ENCODE measurements around the gene CRYAA. TPM values are rescaled to one million over a fixed set of nuclear protein-coding genes. Genes with fewer than 3 reads are reported as not detected.

Gene CRYAA
- total and polyA plus RNA-seq, 2 experiments from 2014 or later = not detected

DNA sequence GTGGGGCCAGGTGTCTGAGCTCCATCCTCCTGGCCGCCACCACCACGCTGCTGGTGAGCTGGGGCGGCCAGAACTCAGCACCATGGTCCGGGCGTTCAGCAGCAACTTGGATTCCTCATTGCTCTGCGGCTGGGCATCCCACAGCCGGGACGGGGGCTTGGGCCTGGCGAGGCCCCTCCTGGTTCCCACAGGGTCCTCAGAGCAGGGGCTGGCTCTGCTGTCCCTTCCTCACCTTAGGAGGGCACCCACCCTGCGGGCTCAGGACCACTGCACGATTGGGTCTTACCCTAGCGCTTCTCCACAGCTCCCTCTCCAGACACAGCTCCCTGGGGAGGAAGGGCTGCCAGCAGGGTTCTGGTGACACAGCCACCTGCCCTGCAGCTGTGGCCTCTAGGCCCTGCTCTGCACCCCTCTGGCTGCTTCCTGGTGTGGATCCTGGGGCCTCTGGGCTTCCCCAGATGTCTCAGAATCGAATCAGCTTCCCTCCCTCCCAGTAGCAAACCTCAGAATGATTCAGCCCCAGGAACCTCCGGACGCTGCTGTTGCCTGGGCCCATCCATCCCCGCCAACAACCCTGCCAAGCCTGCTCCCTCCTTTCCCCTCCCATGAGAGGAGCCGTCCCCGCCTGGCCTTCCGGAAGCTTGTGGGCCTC is 25.0 kb downstream of the CRYAA start:
- Histone ChIP-seq H3K4me3 (no peak overlapping the region), H3K9me3 (ENCODE audit: low read depth) (no peaks in the 10 kb centered on the region), H3K36me3 (no peaks in the 10 kb centered on the region), H3K27ac (no peak overlapping the region), H3K27me3 (no peaks in the 10 kb centered on the region), H3K4me1 (ENCODE audit: low read depth) (peaks cover 15% of the 10 kb centered on the region)
- DNase-seq (ENCODE audit: low read depth in 1 of 2, low spot score in 1 of 2) = peak in 1 of 2 donors; percentile 90
- TF ChIP-seq, protein P1, sequence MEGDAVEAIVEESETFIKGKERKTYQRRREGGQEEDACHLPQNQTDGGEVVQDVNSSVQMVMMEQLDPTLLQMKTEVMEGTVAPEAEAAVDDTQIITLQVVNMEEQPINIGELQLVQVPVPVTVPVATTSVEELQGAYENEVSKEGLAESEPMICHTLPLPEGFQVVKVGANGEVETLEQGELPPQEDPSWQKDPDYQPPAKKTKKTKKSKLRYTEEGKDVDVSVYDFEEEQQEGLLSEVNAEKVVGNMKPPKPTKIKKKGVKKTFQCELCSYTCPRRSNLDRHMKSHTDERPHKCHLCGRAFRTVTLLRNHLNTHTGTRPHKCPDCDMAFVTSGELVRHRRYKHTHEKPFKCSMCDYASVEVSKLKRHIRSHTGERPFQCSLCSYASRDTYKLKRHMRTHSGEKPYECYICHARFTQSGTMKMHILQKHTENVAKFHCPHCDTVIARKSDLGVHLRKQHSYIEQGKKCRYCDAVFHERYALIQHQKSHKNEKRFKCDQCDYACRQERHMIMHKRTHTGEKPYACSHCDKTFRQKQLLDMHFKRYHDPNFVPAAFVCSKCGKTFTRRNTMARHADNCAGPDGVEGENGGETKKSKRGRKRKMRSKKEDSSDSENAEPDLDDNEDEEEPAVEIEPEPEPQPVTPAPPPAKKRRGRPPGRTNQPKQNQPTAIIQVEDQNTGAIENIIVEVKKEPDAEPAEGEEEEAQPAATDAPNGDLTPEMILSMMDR (IDR thresholded peaks at IDR 0.05; ENCODE audit: low read depth, low read length) = no peak

DNA sequence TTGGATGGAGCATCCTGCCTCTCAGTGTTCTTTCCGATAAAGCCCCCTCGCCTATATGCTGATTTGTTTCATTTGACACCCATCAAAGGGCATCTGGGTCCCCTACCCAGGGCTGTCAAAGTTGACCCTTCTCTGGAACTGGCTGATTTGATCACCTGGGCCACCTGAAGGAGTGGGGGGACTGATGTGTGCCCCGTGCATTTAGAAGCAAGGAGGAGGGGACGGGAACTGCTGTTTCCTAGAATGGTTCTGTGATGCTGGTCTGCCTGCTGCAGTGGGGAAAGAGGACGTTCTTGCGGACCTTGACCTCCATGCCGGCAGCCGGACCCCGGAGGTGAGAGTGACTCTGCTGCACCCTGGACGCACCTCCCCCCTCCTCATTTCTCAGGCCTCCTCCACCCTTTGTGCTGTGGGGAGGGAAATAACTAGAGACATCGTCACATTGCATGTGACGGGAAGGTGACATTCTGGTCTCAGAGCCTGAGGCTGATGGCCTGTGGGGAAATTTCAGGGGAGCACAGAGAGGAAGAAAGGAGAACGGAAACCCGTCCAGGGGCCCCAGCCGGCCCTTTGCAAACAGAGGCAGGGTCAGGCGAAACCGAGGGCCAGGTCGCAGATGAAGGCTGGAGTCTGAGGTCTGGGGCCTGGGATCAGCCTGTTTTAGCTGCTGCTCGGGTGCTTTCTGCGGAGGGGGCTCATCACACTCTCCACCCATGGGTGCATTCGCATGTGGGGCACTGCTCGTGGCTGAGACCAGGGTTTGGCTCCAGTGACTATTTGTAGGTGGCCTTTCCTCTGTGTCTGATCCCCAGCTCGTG is 25.7 kb downstream of the CRYAA start:
- Histone ChIP-seq H3K27me3 (no peaks in the 10 kb centered on the region), H3K9me3 (ENCODE audit: low read depth) (no peaks in the 10 kb centered on the region), H3K4me1 (ENCODE audit: low read depth) (peaks cover 15% of the 10 kb centered on the region), H3K27ac (no peak overlapping the region), H3K36me3 (no peaks in the 10 kb centered on the region), H3K4me3 (no peak overlapping the region)
- TF ChIP-seq, protein P1 (IDR thresholded peaks at IDR 0.05; ENCODE audit: low read depth, low read length) = no peak
- DNase-seq (ENCODE audit: low read depth in 1 of 2, low spot score in 1 of 2) = no peak

DNA sequence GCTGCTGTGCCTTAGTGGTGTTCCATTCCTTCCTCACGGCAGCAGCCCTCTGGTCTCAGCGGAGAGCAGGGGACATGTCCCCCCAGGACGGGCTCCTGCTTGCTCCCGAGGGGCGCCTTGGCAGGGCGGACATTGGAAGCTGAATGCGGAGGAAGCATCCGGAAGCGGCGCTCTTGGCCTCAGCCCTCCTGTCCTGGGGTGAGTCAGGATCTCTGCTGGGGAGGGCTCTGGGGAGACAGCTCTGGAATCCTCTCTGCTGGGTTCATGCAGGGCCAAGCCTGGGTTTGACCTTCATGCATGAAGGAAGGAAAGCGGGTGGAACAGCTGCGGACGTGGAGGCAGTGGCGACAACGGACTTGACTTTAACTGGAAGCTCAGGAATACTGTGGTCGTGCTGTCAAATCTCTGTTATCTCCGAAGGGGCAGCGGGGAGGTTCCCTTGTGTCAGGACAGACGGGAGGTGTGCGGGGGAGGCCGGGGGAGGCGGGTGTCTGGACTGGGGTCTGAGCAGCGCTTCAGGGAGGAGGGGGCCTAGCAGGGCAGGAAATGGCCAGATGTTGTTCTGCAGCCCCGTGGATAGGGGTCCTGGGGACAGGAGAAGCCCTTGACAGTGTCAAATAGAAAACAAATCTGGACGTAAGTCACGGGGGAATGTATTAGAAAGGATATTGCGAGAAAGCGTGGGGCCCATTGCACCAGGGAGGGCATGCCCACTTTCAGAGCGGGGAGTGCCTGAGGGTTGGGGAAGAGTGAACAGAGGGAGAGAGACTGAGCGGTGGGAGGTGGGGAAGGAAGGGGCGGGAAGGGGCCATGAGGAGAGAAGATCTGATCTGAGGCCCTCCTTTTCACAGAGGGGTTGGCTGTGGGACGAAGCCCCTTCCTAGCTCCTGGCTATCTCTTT is 26.6 kb downstream of the CRYAA start:
- TF ChIP-seq, protein P1 (IDR thresholded peaks at IDR 0.05; ENCODE audit: low read depth, low read length) = no peak
- Histone ChIP-seq H3K27me3 (no peaks in the 10 kb centered on the region), H3K4me1 (ENCODE audit: low read depth) (peaks cover 15% of the 10 kb centered on the region), H3K4me3 (no peak overlapping the region), H3K27ac (no peak overlapping the region), H3K36me3 (no peaks in the 10 kb centered on the region), H3K9me3 (ENCODE audit: low read depth) (no peaks in the 10 kb centered on the region)
- DNase-seq (ENCODE audit: low read depth in 1 of 2, low spot score in 1 of 2) = peak in 1 of 2 donors; percentile 70

- H3K4me1 ChIP-seq (ENCODE audit: low read depth) = peaks cover 15% of the 10 kb centered on the region
- H3K36me3 ChIP-seq = no peaks in the 10 kb centered on the region
- TF ChIP-seq, protein P1 (IDR thresholded peaks at IDR 0.05; ENCODE audit: low read depth, low read length) = no peak
- H3K27me3 ChIP-seq = no peaks in the 10 kb centered on the region
- no peaks in the 10 kb centered on the region for H3K9me3 ChIP-seq (ENCODE audit: low read depth)
- no peak overlapping the region for H3K27ac ChIP-seq
- H3K4me3 ChIP-seq = no peak overlapping the region
- DNase-seq (ENCODE audit: low read depth in 1 of 2, low spot score in 1 of 2) = peak in 1 of 2 donors; percentile 56
Observed at GRCh38 chr21:43196826-43197225, 28.0 kb downstream of the CRYAA start.

DNA sequence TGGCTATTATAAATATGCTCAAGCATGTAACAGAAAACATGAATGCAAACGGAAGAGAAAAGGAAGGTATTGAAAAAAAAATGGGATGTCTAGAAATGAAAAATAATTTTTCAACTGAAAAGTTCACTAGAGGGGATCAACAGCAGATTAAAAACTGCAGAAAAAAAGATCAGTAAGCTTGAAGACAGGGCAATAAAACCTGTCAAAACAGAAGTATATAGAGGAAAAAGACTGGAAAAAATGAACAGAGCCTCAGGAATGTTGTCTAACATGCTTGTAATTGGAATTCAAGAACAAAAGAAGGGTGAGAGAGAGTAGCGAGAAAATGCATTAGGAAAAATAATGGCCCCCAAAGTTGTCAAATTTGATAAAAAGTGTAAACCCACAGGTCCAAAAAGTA is 29.6 kb downstream of the CRYAA start:
- Histone ChIP-seq H3K9me3 (ENCODE audit: low read depth) (no peaks in the 10 kb centered on the region), H3K4me3 (no peak overlapping the region), H3K27ac (no peak overlapping the region), H3K27me3 (no peaks in the 10 kb centered on the region), H3K4me1 (ENCODE audit: low read depth) (peaks cover 15% of the 10 kb centered on the region), H3K36me3 (no peaks in the 10 kb centered on the region)
- TF ChIP-seq, protein P1 (IDR thresholded peaks at IDR 0.05; ENCODE audit: low read depth, low read length) = no peak
- no peak for DNase-seq (ENCODE audit: low read depth in 1 of 2, low spot score in 1 of 2)
